HG03025 (cell line): Measurements from ENCODE around the gene FBXL17.

ENCODE experiments used
- ATAC-seq: cut with Tn5 transposase; IDR thresholded peaks from one replicate; pipeline ENCODE4 v1.9.1; 2021; ENCODE audit warnings: mild to moderate bottlenecking, moderate library complexity; ENCODE audit not compliant: unreplicated experiment, low FRiP score

FBXL17 gene

GRCh38 chr5:108257996-108258395 is 123.9 kb downstream of the FBXL17 start:
- no peak for ATAC-seq

GRCh38 chr5:108255468-108255867 is 126.4 kb downstream of the FBXL17 start:
- no peak for ATAC-seq

GRCh38 chr5:108251350-108251749 is 130.5 kb downstream of the FBXL17 start:
- no peak for ATAC-seq

- no peak for ATAC-seq
These were observed 132.0 kb downstream of the FBXL17 start for GRCh38 chr5:108249785-108250426.

GRCh38 chr5:108249095-108249784 is 132.7 kb downstream of the FBXL17 start:
- ATAC-seq: no peak

GRCh38 chr5:108238936-108239887 is 142.7 kb downstream of the FBXL17 start:
- ATAC-seq: no peak

- no peak for ATAC-seq
These were observed 143.4 kb downstream of the FBXL17 start for GRCh38 chr5:108238461-108238860.

- ATAC-seq: no peak
These were observed 148.2 kb downstream of the FBXL17 start for GRCh38 chr5:108233617-108234155.

- ATAC-seq: no peak
These were observed 149.1 kb downstream of the FBXL17 start for GRCh38 chr5:108232805-108233204.

GRCh38 chr5:108222011-108222410 is 159.9 kb downstream of the FBXL17 start:
- ATAC-seq: no peak

GRCh38 chr5:108220834-108221233 is 161.1 kb downstream of the FBXL17 start:
- ATAC-seq: no peak

- ATAC-seq: no peak
These were observed 165.0 kb downstream of the FBXL17 start for GRCh38 chr5:108216890-108217289.

GRCh38 chr5:108214857-108215256 is 167.0 kb downstream of the FBXL17 start:
- ATAC-seq: no peak

- ATAC-seq: no peak
These were observed 169.0 kb downstream of the FBXL17 start for GRCh38 chr5:108212775-108213346.

- ATAC-seq: no peak
These were observed 175.2 kb downstream of the FBXL17 start for GRCh38 chr5:108206707-108207106.

- no peak for ATAC-seq
These were observed 180.2 kb downstream of the FBXL17 start for GRCh38 chr5:108201721-108202120.

GRCh38 chr5:108196276-108196675 is 185.6 kb downstream of the FBXL17 start:
- ATAC-seq: no peak

- ATAC-seq: no peak
These were observed 188.7 kb downstream of the FBXL17 start for GRCh38 chr5:108193021-108193795.

- ATAC-seq: no peak
These were observed 197.0 kb downstream of the FBXL17 start for GRCh38 chr5:108184940-108185339.

GRCh38 chr5:108181975-108182374 is 199.9 kb downstream of the FBXL17 start:
- no peak for ATAC-seq
